IMR-90 (cell line): ENCODE data around the gene NRF1.

ENCODE experiments used
- CEBPB ChIP-seq: IDR thresholded peaks from 2 replicates; pipeline ENCODE4 v1.6.1; 2012; ENCODE audit warnings: low read depth, low read length, improper control_type of control experiment
- CTCF ChIP-seq: conservative IDR thresholded peaks from 2 replicates; pipeline ENCODE4 v1.5.1; 2012; ENCODE audit warnings: mild to moderate bottlenecking, low read depth, low read length, improper control_type of control experiment
- MAZ ChIP-seq: IDR thresholded peaks from 2 replicates; pipeline ENCODE4 v1.6.1; 2012; ENCODE audit warnings: low read depth, mild to moderate bottlenecking, low read length, improper control_type of control experiment, moderate library complexity, borderline replicate concordance
- MXI1 ChIP-seq: IDR thresholded peaks from 2 replicates; pipeline ENCODE4 v1.6.1; 2012; ENCODE audit warnings: low read depth, mild to moderate bottlenecking, low read length, moderate library complexity, borderline replicate concordance
- POLR2A ChIP-seq: IDR thresholded peaks from 2 replicates; pipeline ENCODE4 v1.6.1; 2012; ENCODE audit warnings: mild to moderate bottlenecking, low read depth, low read length
- SMC3 ChIP-seq: fragments of 150-350 bp; IDR thresholded peaks from 2 replicates; pipeline ENCODE4 v1.6.1; 2016; ENCODE audit warnings: low read depth, mild to moderate bottlenecking, antibody characterized with exemption, low read length, moderate library complexity
- USF2 ChIP-seq: fragments of 150-350 bp; IDR thresholded peaks from 2 replicates; pipeline ENCODE4 v1.6.1; 2017; ENCODE audit warnings: mild to moderate bottlenecking, antibody characterized with exemption, low read length, low read depth

GRCh38 chr7:129752760-129753159 is 141.2 kb downstream of the NRF1 start:
- TF ChIP-seq USF2 (no peak), CTCF (no peak), POLR2A (no peak), MAZ (no peak), CEBPB (no peak), SMC3 (no peak), MXI1 (no peak)
